Jurkat, Clone E6-1 (cell line): Measurements from ENCODE around the gene NRG2.

Experiments used
- DNase-seq: peaks from one replicate; pipeline ENCODE4 v3.0.0-alpha.2; 2011; ENCODE audit warnings: low read depth, low spot score
- H3K4me3 ChIP-seq: 2 replicates; pipeline ENCODE4 v1.5.1; 2011; ENCODE audit warnings: mild to moderate bottlenecking, low read length, control low read depth, moderate library complexity

Gene NRG2

DNA sequence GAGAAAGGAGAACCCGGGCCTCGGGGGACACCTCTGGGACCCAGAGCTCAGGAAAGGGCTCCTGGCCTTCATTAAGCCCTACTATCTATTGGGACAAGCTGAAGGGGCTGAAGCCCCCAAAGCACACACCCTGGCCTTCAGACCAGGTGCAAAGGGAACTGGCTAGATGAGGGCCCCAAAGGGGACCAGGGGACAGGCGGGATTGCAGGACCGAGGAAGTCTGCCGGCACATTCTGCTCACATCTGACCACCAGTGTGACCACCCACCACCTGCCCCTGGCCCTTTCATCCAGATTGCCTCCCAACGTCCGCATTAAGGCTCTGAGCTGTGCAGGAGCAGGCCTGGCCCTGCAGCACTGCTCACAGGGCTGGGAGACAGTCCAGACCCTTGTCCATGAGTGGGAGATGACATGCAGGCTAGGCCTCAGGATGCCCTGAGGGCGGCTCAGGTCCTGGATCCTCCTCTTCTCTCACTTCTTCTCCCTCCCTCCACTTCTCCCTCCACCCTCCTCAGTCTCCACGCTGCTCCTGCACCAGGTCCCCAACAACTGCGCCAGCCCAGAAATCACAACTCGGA lies 228.3 kb downstream of the NRG2 start:
- DNase-seq = no peak
- H3K4me3 ChIP-seq = no peak overlapping the region

DNA sequence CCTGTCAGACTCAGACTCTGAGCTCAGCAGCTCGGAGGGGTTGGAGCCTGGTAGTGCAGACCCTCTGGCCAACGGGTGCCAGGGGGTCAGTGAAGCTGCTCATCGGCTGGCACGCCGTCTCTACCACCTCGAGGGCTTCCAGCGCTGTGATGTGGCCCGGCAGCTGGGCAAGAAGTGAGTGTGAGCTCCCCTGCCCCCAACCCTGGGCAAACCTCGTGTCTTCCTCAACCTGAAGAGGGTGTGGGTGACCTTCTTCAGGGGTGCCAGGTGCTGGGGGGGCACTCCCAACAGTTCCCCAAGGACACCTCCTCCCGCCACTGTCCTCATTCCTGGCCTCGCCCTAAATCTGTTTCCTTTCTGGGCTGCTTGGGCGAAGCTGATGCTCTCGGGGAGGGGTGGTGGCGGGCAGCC lies 228.9 kb downstream of the NRG2 start:
- DNase-seq = no peak
- H3K4me3 ChIP-seq = no peak overlapping the region

DNA sequence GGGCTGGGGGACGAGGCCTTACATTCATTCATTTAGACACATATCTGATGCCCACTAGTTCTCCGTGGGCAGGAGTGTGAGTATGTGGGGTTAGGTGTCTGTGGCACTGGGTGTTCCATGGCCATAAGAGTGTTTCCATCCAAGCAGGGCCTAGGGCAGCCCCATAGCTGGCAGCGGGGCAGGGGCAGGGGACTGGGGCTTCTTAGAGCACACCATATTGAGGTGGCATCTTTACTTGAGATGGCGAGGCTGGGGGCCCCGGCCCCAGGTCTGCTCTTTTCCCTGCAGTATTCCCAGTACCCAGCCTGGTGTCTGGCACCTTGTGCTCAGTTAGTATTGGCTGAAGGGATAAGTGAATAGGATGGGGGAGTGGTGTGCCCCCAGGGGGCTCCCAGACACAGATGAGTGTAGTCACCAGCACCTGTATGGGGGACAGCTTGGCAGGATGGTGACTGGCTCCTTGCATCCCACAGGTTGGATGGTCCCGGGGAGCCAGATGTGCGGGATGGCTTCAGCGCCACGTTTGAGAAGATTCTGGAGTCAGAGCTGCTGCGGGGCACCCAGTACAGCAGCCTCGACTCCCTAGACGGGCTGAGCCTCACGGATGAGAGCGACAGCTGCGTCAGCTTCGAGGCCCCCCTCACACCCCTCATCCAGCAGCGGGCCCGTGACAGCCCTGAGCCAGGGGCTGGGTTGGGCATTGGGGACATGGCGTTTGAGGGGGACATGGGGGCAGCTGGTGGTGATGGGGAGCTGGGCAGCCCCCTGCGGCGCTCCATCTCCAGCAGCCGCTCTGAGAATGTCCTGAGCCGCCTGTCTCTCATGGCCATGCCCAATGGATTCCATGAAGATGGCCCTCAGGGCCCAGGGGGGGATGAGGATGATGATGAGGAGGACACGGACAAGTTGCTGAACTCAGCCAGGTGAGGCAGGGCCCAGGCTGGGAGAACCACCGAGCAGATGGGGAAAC lies 230.0 kb downstream of the NRG2 start:
- H3K4me3 ChIP-seq = no peak overlapping the region
- no peak for DNase-seq

DNA sequence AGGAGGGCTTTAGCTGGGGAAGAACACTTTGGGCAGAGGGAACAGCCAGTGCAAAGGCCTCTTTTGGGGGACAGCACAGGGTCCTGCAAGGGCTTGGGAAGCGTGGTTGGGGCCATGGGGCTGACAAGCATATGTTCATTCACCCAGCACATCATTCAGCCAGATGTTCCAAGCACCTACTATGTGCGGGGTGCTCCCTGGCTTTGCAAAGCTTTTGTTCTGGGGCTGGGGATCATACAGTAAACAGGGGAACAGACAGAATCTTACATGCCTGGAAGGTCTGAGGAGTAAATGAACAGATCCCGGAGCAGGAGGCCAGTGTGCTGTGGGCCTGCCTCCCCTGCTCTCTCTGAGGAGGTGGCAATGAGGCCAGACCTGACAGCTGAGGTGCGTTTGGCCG lies 230.8 kb downstream of the NRG2 start:
- DNase-seq = no peak
- H3K4me3 ChIP-seq = no peak overlapping the region

DNA sequence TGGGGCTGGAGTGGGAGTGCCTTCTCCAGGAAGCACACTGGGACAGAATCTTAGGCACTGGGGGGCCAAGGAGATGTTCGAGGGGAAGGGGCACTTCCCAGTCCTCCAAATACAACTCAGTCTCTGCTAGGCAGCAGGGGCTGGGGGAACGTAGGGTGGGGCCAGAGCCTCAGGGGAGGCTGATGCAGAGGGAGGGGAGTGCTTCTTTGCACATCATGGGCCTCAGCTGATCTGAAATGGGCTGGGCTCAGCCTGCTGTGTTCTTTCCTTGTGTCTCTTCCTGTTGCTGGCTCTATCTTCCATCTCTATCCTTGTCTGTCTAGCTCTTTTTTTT lies 231.9 kb downstream of the NRG2 start:
- no peak overlapping the region for H3K4me3 ChIP-seq
- no peak for DNase-seq

DNA sequence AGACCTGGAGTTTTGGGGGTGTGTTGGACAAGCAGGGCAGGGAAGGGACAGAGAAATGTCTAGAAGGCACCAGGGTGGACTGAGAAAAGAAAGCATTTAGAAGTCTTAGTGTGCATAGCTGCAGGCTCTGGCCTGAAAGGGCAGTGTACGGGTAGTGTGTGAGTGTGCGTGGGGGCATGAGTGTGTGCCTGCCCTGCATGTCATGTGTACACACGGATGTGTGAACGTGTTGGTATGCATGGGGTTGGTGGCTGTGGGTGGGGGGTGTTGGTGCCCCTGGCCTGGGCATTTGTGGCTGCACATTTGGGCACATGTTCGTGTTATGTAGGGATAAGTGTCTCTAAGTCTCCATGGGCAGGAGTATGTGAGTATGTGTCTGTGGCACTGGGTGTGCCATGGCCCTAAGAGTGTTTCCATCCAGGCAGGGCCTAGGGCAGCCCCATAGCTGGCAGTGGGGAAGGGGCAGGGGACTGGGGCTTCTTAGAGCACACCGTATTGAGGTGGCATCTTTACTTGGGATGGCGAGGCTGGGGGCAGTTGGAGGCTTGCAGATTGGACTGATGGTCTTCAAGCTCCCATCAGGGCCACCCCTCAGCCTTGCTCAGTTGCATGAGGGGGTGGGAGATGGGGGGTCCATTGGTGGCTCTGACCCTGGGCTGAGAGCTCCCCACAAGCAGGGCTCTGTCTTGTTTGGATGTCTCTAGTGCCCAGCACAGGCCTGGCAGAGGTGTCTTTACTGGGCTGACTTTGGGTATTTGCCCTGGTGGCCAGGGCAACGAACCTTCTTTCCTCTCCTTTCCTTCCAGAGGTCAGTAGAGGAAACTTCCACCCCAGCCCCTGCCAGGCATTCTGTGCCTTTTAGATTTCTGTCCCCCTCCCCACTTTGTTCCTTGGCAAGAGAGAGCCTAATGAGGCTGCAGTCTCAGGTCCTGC lies 232.5 kb downstream of the NRG2 start:
- DNase-seq = no peak
- H3K4me3 ChIP-seq = no peak overlapping the region

DNA sequence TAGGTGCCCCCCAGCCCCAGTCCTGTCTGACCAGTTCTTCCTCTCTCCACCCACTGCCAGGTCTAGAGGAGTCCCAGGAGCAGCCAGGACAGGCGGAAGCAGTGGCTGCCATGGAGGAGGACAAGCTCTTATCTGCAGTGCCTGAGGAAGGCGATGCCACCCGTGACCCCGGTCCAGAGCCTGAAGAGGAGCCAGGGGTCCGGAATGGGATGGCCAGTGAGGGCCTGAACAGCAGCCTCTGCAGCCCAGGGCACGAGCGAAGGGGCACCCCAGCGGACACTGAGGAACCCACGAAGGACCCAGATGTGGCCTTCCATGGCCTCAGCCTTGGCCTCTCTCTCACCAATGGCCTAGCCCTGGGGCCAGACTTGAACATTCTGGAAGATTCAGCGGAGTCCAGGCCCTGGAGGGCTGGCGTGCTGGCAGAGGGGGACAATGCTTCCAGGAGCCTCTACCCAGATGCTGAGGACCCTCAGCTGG lies 233.7 kb downstream of the NRG2 start:
- no peak for DNase-seq
- H3K4me3 ChIP-seq = no peak overlapping the region

DNA sequence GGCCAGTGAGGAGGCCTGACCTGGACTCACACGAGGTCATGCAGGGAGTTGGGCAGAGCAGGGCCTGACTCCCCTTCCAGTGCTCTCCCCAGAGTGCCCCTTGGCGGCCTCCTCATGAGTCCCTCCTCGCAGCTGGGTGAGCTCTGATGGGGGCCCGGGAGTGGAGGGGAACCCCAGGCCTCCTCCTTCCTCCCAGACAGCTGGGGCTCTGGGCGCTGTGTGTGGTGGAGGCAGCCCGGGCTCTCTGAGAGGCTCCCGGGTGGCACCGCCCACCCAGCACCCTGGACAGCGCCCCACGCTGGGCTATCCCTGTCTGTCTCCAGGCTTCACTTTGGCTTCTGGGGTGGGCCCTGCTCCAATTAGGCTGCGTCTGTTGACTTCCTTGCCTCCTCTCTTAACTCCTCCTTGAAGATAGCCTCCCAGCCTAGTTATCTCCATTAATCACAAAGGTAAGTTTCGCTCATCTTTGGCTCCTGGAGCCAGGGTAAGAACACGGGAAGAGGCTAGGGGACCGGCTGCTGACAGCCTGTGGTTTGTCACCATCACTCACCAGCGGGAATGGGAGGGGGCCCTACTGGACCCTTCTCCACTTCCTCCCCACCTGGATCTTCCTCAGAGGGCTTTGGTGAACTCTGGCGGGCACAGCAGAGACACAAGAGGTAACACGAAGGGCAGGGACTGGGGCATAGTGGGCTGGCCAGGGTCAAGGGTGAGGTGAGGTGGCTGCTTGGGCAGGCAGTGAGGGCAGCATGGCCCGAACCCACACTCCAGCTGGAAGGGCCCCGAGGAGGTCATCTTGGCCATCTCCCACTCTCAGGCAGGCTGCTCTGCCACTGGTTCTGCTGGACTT lies 234.4 kb downstream of the NRG2 start:
- DNase-seq = peak; percentile 32
- H3K4me3 ChIP-seq = no peak overlapping the region

DNA sequence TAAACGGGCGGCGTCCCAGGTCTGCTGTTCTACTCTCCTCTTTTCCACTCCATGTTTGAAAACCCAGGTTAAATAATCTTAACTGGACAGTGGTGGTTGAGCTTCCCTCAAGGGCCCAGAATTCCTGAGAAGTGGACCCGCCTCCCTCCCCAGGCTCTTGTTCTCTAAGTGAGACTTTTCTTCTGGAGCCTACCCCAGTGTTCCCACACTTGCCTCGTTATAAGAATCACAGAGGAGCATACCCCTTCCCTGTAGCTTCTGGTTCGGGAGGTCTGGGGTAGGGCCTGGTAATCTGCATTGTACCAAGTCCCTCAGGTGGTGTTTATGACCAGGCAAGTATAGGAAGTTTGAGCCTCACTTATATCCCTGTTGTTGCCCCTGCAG lies 235.5 kb downstream of the NRG2 start:
- no peak overlapping the region for H3K4me3 ChIP-seq
- no peak for DNase-seq

DNA sequence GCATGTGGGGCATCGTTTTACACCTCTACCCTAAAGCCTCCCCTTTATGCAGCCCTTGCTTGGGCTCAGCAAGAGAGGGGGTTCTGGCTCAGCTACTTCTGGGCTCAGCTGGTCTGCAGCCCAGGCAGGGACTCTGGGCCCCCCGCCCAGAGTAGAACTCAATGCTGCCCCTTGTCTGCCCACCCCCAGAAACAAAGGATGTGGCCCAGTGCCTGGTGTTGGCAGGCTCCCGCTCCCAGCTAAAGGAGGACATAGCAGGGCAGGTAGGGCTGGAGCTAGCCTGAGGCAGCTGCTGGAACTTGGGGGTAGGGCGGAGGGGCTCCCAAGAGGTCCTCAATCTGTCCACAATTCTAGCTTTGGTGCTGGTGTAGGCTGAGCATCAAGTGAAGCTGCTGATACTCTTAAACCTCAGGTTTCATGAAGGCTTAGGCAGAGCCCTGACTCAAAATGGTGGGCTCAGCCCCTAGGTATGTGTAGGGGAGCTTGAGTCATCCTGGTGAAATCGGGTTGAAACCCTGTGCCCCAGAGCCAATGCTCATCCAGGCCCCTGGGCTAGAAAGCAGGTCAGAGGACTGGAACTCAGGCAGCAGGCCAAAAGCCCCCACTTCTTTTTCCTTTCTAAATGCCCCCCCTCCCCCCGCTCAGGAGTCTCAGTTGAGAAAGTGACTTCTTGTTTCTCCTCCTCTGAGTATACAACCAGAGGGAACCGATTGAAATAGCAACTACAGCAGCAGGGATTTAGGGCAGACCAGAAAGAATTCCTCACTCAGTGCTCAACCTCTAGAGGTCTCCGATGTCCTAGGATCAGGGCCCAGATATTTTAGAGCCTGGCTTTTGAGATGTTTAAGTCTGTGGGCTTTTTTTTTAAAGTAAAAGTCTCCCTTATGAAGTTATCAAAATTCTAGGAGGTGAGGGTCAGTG lies 236.1 kb downstream of the NRG2 start:
- no peak for DNase-seq
- H3K4me3 ChIP-seq = no peak overlapping the region

DNA sequence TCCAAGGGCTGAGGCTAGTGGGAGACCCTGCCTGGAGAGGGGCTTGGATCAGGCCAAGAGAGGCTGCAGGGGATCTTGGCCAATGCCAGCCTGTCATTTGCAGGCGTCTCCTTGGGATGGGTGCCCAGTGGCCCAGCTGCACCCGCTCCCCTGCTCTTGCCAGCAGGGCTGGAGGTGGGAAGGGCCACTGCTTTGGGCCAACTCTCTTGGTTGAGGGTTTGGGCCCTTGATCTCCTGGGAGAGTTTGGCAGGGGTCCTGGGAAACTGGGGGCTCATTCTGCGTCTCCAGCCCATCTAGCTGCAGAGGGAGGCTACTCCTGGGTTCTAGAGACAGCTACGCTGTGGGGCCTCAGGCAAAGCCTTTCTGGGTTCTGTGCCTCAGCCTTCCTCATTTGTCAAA lies 237.0 kb downstream of the NRG2 start:
- no peak overlapping the region for H3K4me3 ChIP-seq
- DNase-seq = no peak

DNA sequence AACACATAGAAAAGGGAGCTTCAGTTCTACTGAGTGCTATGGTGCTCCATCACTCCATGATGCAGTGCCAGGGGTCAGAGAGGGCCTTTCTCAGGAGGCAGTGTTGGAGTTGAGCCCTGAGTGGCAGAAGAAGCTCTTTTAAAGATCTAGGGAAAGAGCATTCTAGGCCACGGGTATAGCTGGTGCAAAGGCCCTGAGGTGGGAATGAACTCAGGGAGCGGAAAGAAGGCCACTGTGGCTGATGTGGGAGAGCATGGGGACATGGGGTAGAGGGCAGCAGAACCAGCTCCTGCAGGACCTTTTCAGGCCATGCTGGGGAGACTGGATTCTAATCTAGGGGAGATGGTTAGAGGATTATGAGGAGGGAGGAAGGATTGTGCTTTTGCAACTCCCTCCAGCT lies 237.6 kb downstream of the NRG2 start:
- no peak for DNase-seq
- H3K4me3 ChIP-seq = no peak overlapping the region

DNA sequence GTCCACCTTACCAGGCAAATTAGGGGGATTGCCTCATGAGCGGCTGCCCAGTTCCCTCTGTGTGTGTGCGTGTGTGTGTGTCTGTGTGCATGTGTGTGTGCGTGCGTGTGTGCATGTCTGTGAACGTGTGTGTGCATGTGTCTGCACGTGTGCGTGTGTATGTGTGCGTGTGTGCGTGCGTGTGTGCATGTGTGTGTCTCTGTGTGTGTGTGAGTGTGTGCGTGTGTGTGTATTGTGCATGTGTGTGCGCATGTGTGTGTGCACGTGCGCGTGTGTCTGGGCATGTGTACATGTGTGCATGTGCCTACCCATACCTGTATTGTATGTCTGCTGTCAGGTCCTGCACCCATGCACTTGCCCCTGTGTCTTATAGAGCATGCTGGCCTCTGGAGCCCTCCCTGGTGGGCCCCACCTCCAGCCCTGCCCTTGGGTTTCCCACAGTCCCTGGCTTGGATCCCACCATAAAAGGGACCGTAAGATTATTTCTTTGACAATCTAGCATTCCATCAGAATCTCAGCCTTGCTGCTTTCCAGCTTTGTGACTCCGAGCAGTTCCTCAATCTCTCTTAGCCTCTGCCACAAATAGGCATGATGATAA lies 238.2 kb downstream of the NRG2 start:
- DNase-seq = no peak

DNA sequence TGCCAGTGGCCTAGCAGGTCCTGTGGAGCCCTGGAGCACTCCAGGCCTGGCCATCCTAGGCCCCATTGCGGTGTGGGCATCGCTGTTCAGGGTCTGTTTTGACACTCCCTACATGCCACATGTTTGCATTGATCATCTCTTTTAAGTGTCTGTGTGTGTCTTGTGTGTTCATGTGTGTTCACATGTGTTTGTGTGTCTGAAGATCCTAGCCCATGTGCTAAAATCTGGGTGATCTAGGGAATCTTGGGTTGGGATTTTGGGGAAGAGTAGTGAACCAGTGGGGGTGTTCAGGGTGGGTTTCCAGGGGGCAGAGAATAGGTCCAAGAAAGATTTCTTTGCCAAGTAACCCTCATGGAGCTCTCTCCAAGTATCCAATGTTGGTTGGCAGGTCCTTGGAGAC lies 239.1 kb downstream of the NRG2 start:
- H3K4me3 ChIP-seq = no peak overlapping the region
- no peak for DNase-seq

More for the DNA sequence above, 238.2 kb downstream of the NRG2 start:
- H3K4me3 ChIP-seq = no peak overlapping the region

DNA sequence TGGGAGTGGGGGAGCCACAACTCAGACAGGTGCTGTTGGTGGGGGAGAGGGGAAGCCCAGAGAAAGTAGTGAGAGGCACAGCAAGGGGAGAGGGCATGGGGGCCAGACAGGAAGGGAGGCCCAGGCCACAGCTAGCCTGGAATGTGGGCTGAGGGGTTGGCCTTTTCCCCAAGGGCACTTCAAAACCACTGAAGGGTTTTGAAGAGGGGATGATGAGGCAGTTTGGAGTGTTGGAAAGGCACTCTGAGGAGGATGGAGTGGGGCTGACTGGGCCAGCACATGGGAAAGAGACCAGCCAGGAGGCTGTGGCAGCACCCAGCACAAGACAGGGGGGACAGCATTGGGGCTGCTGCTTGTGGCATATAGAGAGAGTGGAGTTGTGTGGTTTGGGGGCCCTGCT lies 243.7 kb downstream of the NRG2 start:
- DNase-seq = no peak
- H3K4me3 ChIP-seq = no peak overlapping the region

DNA sequence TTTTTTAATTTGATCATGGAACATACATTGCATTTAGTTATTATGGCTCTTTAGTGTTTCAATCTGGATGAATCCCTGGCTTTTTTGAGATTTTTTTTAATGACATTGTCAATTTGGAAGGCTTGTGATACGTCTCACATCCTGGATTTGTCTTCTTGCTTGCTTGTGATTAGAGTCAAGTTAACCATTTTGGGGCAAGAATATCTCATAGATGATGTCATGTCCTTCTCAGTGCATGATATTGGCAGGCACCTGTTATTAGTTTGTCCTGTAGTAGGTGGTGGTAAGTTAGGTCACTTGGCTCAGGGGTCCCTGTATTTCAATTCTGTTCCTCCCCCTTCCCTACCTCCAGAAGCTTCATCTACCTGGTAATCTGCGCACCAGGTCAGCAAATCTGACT lies 244.2 kb downstream of the NRG2 start:
- DNase-seq = no peak
- H3K4me3 ChIP-seq = no peak overlapping the region

DNA sequence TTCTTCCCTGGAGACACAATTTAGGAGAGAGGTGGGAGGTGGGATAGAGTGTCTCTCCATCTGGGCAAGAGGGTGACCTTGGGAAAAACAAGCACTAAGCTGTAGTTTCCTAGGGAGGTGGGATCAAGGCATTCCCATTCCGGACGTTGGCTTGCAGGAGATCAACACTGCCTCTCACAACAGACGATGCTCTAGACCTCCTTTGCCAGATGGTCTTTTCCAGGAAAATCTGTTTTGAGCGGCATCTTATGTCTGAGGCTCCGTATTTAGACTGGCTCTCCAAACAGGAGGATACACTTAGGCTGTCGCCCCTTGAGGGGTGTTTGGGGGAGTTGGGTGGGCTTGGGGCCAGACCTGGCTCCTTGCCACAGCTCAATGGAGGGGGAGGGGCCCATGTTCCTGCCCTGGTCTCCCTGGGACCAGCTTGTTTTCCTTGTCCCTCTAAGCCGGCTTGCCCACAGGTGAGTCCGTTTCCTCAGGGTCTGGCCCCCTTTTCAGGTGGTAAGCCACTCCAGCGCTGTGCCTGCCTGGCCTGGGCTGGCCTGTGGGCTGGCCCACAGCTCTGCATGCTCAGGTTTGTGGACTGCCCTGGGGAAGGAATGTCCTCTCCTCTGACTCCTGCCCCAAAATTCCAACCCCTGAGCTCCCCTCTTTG lies 245.1 kb downstream of the NRG2 start:
- H3K4me3 ChIP-seq = no peak overlapping the region
- DNase-seq = no peak
